NB4 (cell line): ENCODE measurements around the gene RNF11.

Experiments
- DNase-seq: peaks from one replicate; pipeline ENCODE4 v3.0.0; 2010; ENCODE audit warnings: low read depth
- H3K4me3 ChIP-seq: one replicate; pipeline ENCODE4 v1.5.1; 2011; ENCODE audit warnings: mild to moderate bottlenecking, low read depth, low read length, moderate library complexity
- MYC ChIP-seq: IDR thresholded peaks from 2 replicates; pipeline ENCODE4 v1.6.1; 2011; ENCODE audit warnings: low read depth, low read length
- POLR2A ChIP-seq: IDR thresholded peaks from 2 replicates; pipeline ENCODE4 v1.6.1; 2011; ENCODE audit warnings: mild to moderate bottlenecking; ENCODE audit not compliant: insufficient read length; ENCODE audit errors: extremely low read depth
- TF ChIP-seq, protein P1 (sequence below): IDR thresholded peaks from one replicate; pipeline ENCODE4 v1.5.1; 2012; ENCODE audit warnings: low read depth, low read length
- TF ChIP-seq, protein P2 (sequence below): IDR thresholded peaks from 2 replicates; pipeline ENCODE4 v1.6.1; 2011; ENCODE audit warnings: low read depth, low read length

RNF11 gene

DNA sequence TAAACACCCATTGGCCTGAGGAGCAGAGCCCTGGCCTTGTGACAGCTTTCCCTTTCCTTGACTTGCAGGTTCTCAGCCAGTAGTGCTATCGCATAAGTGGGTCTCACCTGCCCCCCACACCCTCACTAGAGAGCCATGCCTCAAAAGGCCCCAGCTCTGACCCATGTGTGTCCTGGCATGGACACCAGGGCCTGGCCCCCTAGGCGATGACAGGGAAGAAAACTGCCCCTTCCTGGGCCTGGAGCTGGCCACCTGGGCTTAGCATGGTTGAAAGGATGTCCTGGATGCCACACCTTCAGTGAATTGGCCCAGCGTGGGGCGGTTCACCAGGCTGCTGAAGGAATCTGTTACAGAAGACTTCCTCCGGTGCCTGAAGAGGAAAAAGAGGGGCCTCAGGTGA, 75.8 kb downstream of the RNF11 start:
- no peak for TF ChIP-seq MYC
- TF ChIP-seq, protein P1, sequence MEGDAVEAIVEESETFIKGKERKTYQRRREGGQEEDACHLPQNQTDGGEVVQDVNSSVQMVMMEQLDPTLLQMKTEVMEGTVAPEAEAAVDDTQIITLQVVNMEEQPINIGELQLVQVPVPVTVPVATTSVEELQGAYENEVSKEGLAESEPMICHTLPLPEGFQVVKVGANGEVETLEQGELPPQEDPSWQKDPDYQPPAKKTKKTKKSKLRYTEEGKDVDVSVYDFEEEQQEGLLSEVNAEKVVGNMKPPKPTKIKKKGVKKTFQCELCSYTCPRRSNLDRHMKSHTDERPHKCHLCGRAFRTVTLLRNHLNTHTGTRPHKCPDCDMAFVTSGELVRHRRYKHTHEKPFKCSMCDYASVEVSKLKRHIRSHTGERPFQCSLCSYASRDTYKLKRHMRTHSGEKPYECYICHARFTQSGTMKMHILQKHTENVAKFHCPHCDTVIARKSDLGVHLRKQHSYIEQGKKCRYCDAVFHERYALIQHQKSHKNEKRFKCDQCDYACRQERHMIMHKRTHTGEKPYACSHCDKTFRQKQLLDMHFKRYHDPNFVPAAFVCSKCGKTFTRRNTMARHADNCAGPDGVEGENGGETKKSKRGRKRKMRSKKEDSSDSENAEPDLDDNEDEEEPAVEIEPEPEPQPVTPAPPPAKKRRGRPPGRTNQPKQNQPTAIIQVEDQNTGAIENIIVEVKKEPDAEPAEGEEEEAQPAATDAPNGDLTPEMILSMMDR: no peak
- TF ChIP-seq POLR2A: no peak
- TF ChIP-seq, protein P2, sequence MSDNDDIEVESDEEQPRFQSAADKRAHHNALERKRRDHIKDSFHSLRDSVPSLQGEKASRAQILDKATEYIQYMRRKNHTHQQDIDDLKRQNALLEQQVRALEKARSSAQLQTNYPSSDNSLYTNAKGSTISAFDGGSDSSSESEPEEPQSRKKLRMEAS: no peak

DNA sequence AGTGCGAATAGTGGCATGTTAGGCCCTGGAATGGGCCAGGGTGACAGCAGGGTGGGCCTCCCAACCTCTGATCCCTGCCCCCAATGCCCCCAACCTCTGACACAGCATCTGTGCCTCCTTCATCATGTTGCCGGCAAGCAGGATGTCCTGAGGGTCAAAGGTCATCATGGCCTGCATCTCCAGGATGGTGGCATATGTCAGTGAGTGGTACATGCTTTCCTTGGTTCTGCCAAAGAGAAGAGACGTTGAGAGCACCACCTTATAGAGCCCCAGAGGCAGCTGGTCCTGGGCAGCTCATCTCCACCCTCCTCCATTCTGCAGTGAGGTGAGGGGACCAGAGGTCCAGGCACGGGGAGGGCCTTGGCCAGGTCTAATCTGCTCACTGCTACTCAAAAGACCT, 76.6 kb downstream of the RNF11 start:
- DNase-seq: no peak
- no peak overlapping the region for H3K4me3 ChIP-seq
- TF ChIP-seq POLR2A (no peak), MYC (no peak)
- TF ChIP-seq, protein P2: no peak
- TF ChIP-seq, protein P1: no peak

More for the DNA sequence above, 75.8 kb downstream of the RNF11 start:
- H3K4me3 ChIP-seq: no peak overlapping the region
- DNase-seq: no peak

DNA sequence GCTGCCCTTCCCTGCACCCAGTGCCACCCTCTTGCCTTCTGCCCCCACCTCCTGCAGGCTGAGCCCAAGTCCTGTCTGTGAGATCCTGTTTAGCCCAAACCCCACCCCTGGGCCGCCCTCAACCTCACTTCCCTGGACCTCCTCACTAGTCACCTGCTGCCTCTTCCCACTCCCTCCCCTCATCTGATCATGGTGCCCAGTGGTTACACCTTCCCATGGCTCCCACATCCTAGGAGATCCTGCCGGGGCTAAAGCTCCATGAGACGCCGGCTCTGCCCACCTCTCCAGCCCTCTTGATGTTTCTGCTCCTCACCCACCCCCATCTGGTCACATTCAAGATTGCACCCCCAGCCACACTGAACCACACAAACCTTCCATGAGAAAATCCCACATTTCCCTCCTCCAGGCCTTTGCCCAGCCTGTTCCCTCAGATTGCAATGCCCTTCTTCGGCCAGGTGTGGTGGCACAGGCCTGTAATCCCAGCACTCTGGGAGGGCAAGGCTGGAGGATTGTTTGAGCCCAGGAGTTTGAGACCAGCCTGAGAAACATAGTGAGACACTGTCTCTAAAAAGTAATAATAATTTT, 77.3 kb downstream of the RNF11 start:
- TF ChIP-seq, protein P2: no peak
- TF ChIP-seq POLR2A: no peak
- TF ChIP-seq, protein P1: peak; percentile 18
- H3K4me3 ChIP-seq: no peak overlapping the region
- DNase-seq: no peak

DNA sequence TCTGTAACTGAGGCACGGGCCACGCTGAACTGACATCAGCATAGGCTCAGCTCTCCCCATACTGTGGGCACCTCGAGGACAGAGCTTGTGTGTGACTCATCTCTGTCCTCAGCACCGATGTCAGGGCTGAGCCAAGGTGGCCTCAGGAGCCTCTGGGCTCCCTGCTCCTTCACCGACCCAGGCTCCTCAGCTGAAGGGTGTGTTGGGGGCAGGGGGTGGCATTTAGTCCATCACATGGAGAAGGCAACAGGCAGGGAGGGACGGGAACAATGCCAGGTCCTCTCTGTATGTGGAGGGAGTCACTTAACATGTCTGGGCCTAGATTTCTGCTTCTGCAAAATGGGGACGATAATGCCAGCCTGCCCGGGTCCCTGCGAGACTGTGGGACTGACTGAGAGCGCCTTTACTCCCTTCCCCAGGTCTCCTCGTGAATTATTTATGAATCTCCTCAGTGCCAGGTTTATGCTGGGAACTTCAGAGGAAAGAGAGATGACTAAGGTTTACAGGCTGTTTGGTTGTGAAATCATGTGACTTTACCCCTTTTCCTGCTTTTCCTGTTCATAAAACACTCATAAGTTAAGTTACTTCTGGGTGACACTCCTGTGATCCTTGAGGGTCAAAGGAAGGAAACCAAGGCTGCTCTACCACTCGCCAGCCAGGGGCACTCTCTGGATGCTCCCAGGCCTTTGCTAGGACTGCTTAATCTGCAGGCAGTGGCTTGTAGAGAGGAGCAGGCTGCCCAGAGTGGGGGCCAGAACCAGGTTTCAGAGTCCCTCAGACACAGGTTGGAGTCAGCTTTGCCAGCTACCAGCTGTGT, 78.1 kb downstream of the RNF11 start:
- TF ChIP-seq MYC (no peak), POLR2A (no peak)
- TF ChIP-seq, protein P1: no peak
- TF ChIP-seq, protein P2: no peak
- H3K4me3 ChIP-seq: no peak overlapping the region
- peak; percentile 52 for DNase-seq

DNA sequence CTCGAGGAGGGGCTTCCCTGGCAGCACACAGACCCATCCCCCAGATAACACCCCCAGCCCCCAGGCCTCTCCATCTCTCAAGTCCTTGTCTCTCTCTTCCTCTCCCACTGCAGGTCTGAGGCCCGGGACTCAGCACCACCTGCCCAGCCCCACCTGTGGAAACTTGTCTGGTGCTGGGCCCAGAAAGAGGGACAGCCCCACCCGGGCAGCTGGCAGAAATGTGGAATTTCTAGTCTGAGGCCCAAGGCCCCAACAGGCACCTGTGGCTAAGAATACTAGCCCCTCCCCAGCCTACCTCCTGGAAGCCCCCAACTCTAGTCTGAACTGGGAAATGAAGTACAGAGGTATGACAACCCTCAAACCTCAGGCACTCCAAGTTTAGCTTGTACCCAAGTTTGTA, 78.9 kb downstream of the RNF11 start:
- no peak for DNase-seq
- H3K4me3 ChIP-seq: no peak overlapping the region
- TF ChIP-seq, protein P1: no peak
- TF ChIP-seq POLR2A (no peak), MYC (no peak)
- TF ChIP-seq, protein P2: no peak
